ENCODE data around the gene VILL.

DNA sequence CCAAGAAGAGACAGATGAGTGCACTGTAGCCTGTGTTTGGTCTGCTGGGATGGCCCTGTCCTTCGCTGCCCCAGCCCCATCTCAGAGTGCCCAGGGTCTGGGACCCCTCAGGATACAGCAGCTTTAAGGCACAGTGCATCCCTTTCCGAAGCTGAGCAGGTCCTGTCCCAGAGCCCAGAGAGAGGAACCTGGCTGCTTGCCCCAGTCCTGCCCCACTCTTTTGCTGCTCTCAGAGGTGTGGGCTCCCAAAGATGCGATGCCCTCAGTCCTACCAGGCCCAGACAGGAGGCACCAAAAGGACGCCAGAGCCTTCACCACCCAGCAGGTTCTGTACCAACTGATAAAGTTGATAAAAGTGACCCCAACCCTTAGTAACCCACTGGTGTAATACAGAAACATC lies 30.6 kb downstream of the VILL start:
- TF ChIP-seq YY1 (IDR thresholded peaks at IDR 0.05; ENCODE audit: insufficient read depth, insufficient read length) (no peak), ZNF274 (IDR thresholded peaks at IDR 0.05; ENCODE audit: low read depth, low read length) (no peak), SUZ12 (IDR thresholded peaks at IDR 0.05; ENCODE audit: extremely low read depth, insufficient read depth, insufficient read length) (no peak)
